SK-N-SH treated with all-trans-retinoic acid at 6 μM for 48 hours (cell line): Measurements from ENCODE around the gene ISLR.

Source experiments
- PATZ1 ChIP-seq: fragments of 250-450 bp; sonication (Bioruptor Pico); IDR thresholded peaks from 2 replicates; pipeline ENCODE4 v1.8.0; 2020; ENCODE audit warnings: mild to moderate bottlenecking, moderate library complexity, borderline replicate concordance
- ZFP30 ChIP-seq: fragments of 450-650 bp; formaldehyde crosslinking; IDR thresholded peaks from 2 replicates; pipeline ENCODE4 v1.5.0; 2022; ENCODE audit warnings: mild to moderate bottlenecking, moderate library complexity
- ZNF70 ChIP-seq: fragments of 450-650 bp; formaldehyde crosslinking; IDR thresholded peaks from 2 replicates; pipeline ENCODE4 v1.5.0; 2020; ENCODE audit warnings: mild to moderate bottlenecking, moderate library complexity

GRCh38 chr15:74174958-74175253 is 1.4 kb downstream of the ISLR start:
- TF ChIP-seq PATZ1 (no peak), ZNF70 (CRISPR knock-in tag) (no peak), ZFP30 (CRISPR knock-in tag) (no peak)
